H9 (cell line): ENCODE data around the gene THRB. TPM values are rescaled to one million over a fixed set of nuclear protein-coding genes. Genes with fewer than 3 reads are reported as not detected.
A peak's percentile ranks its signal among the peaks of the same experiment; 100 is the strongest.

Source experiments
- DNase-seq: peaks from one replicate; pipeline ENCODE4 v3.0.0-alpha.2; 2017
- H2AFZ ChIP-seq: one replicate; pipeline ENCODE4 v1.6.1; 2013; ENCODE audit warnings: mild to moderate bottlenecking, low read length, control low read depth, moderate library complexity
- H2AK5ac ChIP-seq: 2 replicates; pipeline ENCODE4 v1.6.1; 2013; ENCODE audit warnings: low read length, control low read depth, mixed read lengths; ENCODE audit not compliant: insufficient read length
- H2BK120ac ChIP-seq: one replicate; pipeline ENCODE4 v1.6.1; 2013; ENCODE audit warnings: low read depth, mild to moderate bottlenecking, low read length, control low read depth, inconsistent platforms; ENCODE audit not compliant: poor library complexity, severe bottlenecking
- H2BK12ac ChIP-seq: 2 replicates; pipeline ENCODE4 v1.6.1; 2013; ENCODE audit warnings: low read length, control low read depth, mixed read lengths, low read depth; ENCODE audit not compliant: insufficient read length
- H2BK15ac ChIP-seq: 2 replicates; pipeline ENCODE4 v1.6.1; 2013; ENCODE audit warnings: low read depth, low read length, control low read depth
- H2BK20ac ChIP-seq: one replicate; pipeline ENCODE4 v1.6.1; 2013; ENCODE audit warnings: low read depth, mild to moderate bottlenecking, low read length, control low read depth, inconsistent platforms; ENCODE audit not compliant: poor library complexity, severe bottlenecking
- H2BK5ac ChIP-seq: 2 replicates; pipeline ENCODE4 v1.6.1; 2013; ENCODE audit warnings: low read length, control low read depth, mixed read lengths; ENCODE audit not compliant: insufficient read length
- H3K14ac ChIP-seq: 2 replicates; pipeline ENCODE4 v1.6.1; 2013; ENCODE audit warnings: low read length, control low read depth; ENCODE audit not compliant: insufficient read depth
- H3K18ac ChIP-seq: 2 replicates; pipeline ENCODE4 v1.6.1; 2013; ENCODE audit warnings: low read depth, mild to moderate bottlenecking, mixed read lengths, low read length, control low read depth; ENCODE audit not compliant: insufficient read length
- H3K23ac ChIP-seq: 2 replicates; pipeline ENCODE4 v1.6.1; 2013; ENCODE audit warnings: low read length, control low read depth, mixed read lengths, low read depth; ENCODE audit not compliant: insufficient read length
- H3K23me2 ChIP-seq: 2 replicates; pipeline ENCODE4 v1.6.1; 2013; ENCODE audit warnings: low read depth, mild to moderate bottlenecking, mixed read lengths, low read length, control low read depth; ENCODE audit not compliant: insufficient read length, poor library complexity, severe bottlenecking
- H3K27ac ChIP-seq: 2 replicates; pipeline ENCODE4 v1.5.1; 2013; ENCODE audit warnings: low read length, control low read depth, mixed read lengths, low read depth; ENCODE audit not compliant: insufficient read length
- H3K27me3 ChIP-seq: 2 replicates; pipeline ENCODE4 v1.6.1; 2013; ENCODE audit warnings: low read length, control low read depth, inconsistent platforms; ENCODE audit not compliant: insufficient read depth
- H3K4ac ChIP-seq: 2 replicates; pipeline ENCODE4 v1.6.1; 2013; ENCODE audit warnings: low read depth, mild to moderate bottlenecking, control low read depth, inconsistent platforms, low read length, moderate library complexity
- H3K4me1 ChIP-seq: 2 replicates; pipeline ENCODE4 v1.6.1; 2013; ENCODE audit warnings: low read length, control low read depth, inconsistent platforms; ENCODE audit not compliant: insufficient read depth
- H3K4me2 ChIP-seq: 2 replicates; pipeline ENCODE4 v1.6.1; 2013; ENCODE audit warnings: low read length, control low read depth, mixed read lengths; ENCODE audit not compliant: insufficient read length, insufficient read depth
- H3K56ac ChIP-seq: 2 replicates; pipeline ENCODE4 v1.6.1; 2013; ENCODE audit warnings: low read depth, mild to moderate bottlenecking, mixed read lengths, low read length, control low read depth; ENCODE audit not compliant: insufficient read length
- H3K79me1 ChIP-seq: 2 replicates; pipeline ENCODE4 v1.6.1; 2013; ENCODE audit warnings: low read depth, mild to moderate bottlenecking, moderate library complexity, low read length, control low read depth, inconsistent platforms; ENCODE audit not compliant: insufficient read depth, poor library complexity, severe bottlenecking
- H3K79me2 ChIP-seq: 2 replicates; pipeline ENCODE4 v1.6.1; 2013; ENCODE audit warnings: low read length, control low read depth, inconsistent platforms; ENCODE audit not compliant: insufficient read depth
- H3K9ac ChIP-seq: 2 replicates; pipeline ENCODE4 v1.6.1; 2013; ENCODE audit warnings: low read length, control low read depth, mixed read lengths; ENCODE audit not compliant: insufficient read length; ENCODE audit errors: extremely low read depth
- H3K9me3 ChIP-seq: one replicate; pipeline ENCODE4 v1.6.1; 2013; ENCODE audit warnings: low read depth, low read length, inconsistent platforms; ENCODE audit not compliant: control insufficient read depth
- H3T11ph ChIP-seq: one replicate; pipeline ENCODE4 v1.6.1; 2013; ENCODE audit warnings: mild to moderate bottlenecking, low read length, control low read depth, inconsistent platforms
- H4K20me1 ChIP-seq: one replicate; pipeline ENCODE4 v1.6.1; 2013; ENCODE audit not compliant: control insufficient read depth, insufficient read length, insufficient read depth
- H4K5ac ChIP-seq: 2 replicates; pipeline ENCODE4 v1.6.1; 2013; ENCODE audit warnings: low read depth, mild to moderate bottlenecking, mixed read lengths, low read length, control low read depth; ENCODE audit not compliant: insufficient read length
- H4K8ac ChIP-seq: replicated peaks from 2 replicates; pipeline ENCODE4 v1.6.1; 2013; ENCODE audit warnings: low read length, control low read depth, mixed read lengths, low read depth; ENCODE audit not compliant: insufficient read length
- H4K91ac ChIP-seq: 2 replicates; pipeline ENCODE4 v1.6.1; 2013; ENCODE audit warnings: low read depth, mild to moderate bottlenecking, moderate library complexity, mixed read lengths, low read length, control low read depth; ENCODE audit not compliant: insufficient read length
- H3K27ac Mint-ChIP-seq, 3 experiments: 2 replicates in 2 of 3; 3 replicates in 1 of 3; pipeline ENCODE4 v1.8.0; 2020 to 2021; ENCODE audit warnings: mixed read lengths in 3 of 3, mild to moderate bottlenecking in 1 of 3, moderate library complexity in 1 of 3
- H3K27me3 Mint-ChIP-seq: 2 replicates; pipeline ENCODE4 v1.8.0; 2021; ENCODE audit warnings: low read depth, mild to moderate bottlenecking, moderate library complexity, mixed read lengths
- H3K36me3 Mint-ChIP-seq, 3 experiments: 2 replicates in 2 of 3; 3 replicates in 1 of 3; pipeline ENCODE4 v1.8.0; 2020 to 2021; ENCODE audit warnings: low read depth in 3 of 3, mixed read lengths in 3 of 3; ENCODE audit not compliant: insufficient read depth in 1 of 3
- H3K4me1 Mint-ChIP-seq, 2 experiments: 2 replicates each; pipeline ENCODE4 v1.8.0; 2020; ENCODE audit warnings: mixed read lengths in 2 of 2
- H3K4me3 Mint-ChIP-seq, 2 experiments: 2 replicates in 1 of 2; 3 replicates in 1 of 2; pipeline ENCODE4 v1.8.0; 2020 to 2021; ENCODE audit warnings: mild to moderate bottlenecking in 2 of 2, mixed read lengths in 2 of 2, moderate library complexity in 1 of 2
- H3K9me3 Mint-ChIP-seq, 2 experiments: 2 replicates in 1 of 2; 3 replicates in 1 of 2; pipeline ENCODE4 v1.8.0; 2020; ENCODE audit warnings: mild to moderate bottlenecking in 2 of 2, mixed read lengths in 2 of 2, moderate library complexity in 1 of 2
- CTCF ChIP-seq: fragments of 200-600 bp; sonication (generic); conservative IDR thresholded peaks from 3 replicates; pipeline ENCODE4 v1.8.0; 2021; ENCODE audit warnings: antibody characterized with exemption, mild to moderate bottlenecking
- WGBS: extraction: QIAGEN DNeasy Blood & Tissue Kit; methylation state at CpG from one replicate; pipeline ENCODE4 v1.1.7; 2013; ENCODE audit warnings: missing lambda C conversion rate, low lambda C conversion rate, mixed read lengths; ENCODE audit not compliant: insufficient read length; ENCODE audit errors: extremely low coverage; 5-methylcytosine and 5-hydroxymethylcytosine counted together
- total RNA-seq: library from RNA; stranded (reverse); gene quantifications from 2 replicates; pipeline ENCODE4 v1.2.1, GENCODE V29; 2021

The THRB gene
- total RNA-seq, 1 experiment from 2014 or later: 8.6 TPM

GRCh38 chr3:24495326-24495994 lies 810 bp upstream of the THRB start:
- peak; percentile 70 for DNase-seq
- H2AK5ac ChIP-seq: no peak overlapping the region
- no peak overlapping the region for H4K5ac ChIP-seq
- Mint-ChIP-seq H3K4me3 (peak overlapping the region; percentile 87 to 95), H3K27me3 (peaks cover 53% of the 10 kb centered on the region), H3K9me3 (no peaks in the 10 kb centered on the region), H3K27ac (peak overlapping the region in 2 of 3 experiments; percentile 40 to 93; a peak in 4 of 7 replicates), H3K4me1 (peaks cover 58 to 60% of the 10 kb centered on the region in 2 experiments), H3K36me3 (no peaks in the 10 kb centered on the region)
- H3K27me3 ChIP-seq: peaks cover 6% of the 10 kb centered on the region; the same call in 1 of the 2 replicates
- H3K4me1 ChIP-seq: peaks cover 14% of the 10 kb centered on the region; the same call in 1 of the 2 replicates
- no peaks in the 10 kb centered on the region for H3K9me3 ChIP-seq
- H3K79me1 ChIP-seq: no peaks in the 10 kb centered on the region
- no peak overlapping the region for H4K91ac ChIP-seq
- H3K4me2 ChIP-seq: peak overlapping the region; percentile 85
- H3K27ac ChIP-seq: no peak overlapping the region
- no peaks in the 10 kb centered on the region for H4K20me1 ChIP-seq
- peak overlapping the region; percentile 88 for H3K14ac ChIP-seq
- H2BK5ac ChIP-seq: no peak overlapping the region
- peaks cover 16% of the 10 kb centered on the region for H3K23me2 ChIP-seq
- H4K8ac ChIP-seq: no peak overlapping the region
- H3K23ac ChIP-seq: no peak overlapping the region
- H2BK15ac ChIP-seq: no peak overlapping the region
- H2BK12ac ChIP-seq: no peak overlapping the region
- no peak overlapping the region for H2AFZ ChIP-seq
- no peak overlapping the region for H3K4ac ChIP-seq
- no peak overlapping the region for H3K9ac ChIP-seq
- H3K18ac ChIP-seq: peak overlapping the region; percentile 87
- no peak overlapping the region for H2BK120ac ChIP-seq
- H3K79me2 ChIP-seq: no peaks in the 10 kb centered on the region
- H3K56ac ChIP-seq: no peak overlapping the region
- peak; percentile 37; the same call in 2 of the 3 replicates for TF ChIP-seq CTCF
- H2BK20ac ChIP-seq: no peak overlapping the region
- no peak overlapping the region for H3T11ph ChIP-seq
- WGBS: no CpG with 5 or more reads among the region's 63 CpGs
